Measurements from ENCODE around the gene TPSB2.

- TF ChIP-seq EZH2phosphoT487 (IDR thresholded peaks at IDR 0.05; ENCODE audit: insufficient read depth, low read depth) (no peak), EZH2 (IDR thresholded peaks at IDR 0.05; ENCODE audit: insufficient read depth, poor library complexity, severe bottlenecking) (no peak)
These were observed 28.5 kb downstream of the TPSB2 start for GRCh38 chr16:1201444-1201843.

Measured in GM23248 (cell line).